ENCODE data around the gene C19orf47.

- TF ChIP-seq, protein P1, sequence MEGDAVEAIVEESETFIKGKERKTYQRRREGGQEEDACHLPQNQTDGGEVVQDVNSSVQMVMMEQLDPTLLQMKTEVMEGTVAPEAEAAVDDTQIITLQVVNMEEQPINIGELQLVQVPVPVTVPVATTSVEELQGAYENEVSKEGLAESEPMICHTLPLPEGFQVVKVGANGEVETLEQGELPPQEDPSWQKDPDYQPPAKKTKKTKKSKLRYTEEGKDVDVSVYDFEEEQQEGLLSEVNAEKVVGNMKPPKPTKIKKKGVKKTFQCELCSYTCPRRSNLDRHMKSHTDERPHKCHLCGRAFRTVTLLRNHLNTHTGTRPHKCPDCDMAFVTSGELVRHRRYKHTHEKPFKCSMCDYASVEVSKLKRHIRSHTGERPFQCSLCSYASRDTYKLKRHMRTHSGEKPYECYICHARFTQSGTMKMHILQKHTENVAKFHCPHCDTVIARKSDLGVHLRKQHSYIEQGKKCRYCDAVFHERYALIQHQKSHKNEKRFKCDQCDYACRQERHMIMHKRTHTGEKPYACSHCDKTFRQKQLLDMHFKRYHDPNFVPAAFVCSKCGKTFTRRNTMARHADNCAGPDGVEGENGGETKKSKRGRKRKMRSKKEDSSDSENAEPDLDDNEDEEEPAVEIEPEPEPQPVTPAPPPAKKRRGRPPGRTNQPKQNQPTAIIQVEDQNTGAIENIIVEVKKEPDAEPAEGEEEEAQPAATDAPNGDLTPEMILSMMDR (IDR thresholded peaks at IDR 0.05; ENCODE audit: poor library complexity, severe bottlenecking): no peak
- TF ChIP-seq, protein P2, sequence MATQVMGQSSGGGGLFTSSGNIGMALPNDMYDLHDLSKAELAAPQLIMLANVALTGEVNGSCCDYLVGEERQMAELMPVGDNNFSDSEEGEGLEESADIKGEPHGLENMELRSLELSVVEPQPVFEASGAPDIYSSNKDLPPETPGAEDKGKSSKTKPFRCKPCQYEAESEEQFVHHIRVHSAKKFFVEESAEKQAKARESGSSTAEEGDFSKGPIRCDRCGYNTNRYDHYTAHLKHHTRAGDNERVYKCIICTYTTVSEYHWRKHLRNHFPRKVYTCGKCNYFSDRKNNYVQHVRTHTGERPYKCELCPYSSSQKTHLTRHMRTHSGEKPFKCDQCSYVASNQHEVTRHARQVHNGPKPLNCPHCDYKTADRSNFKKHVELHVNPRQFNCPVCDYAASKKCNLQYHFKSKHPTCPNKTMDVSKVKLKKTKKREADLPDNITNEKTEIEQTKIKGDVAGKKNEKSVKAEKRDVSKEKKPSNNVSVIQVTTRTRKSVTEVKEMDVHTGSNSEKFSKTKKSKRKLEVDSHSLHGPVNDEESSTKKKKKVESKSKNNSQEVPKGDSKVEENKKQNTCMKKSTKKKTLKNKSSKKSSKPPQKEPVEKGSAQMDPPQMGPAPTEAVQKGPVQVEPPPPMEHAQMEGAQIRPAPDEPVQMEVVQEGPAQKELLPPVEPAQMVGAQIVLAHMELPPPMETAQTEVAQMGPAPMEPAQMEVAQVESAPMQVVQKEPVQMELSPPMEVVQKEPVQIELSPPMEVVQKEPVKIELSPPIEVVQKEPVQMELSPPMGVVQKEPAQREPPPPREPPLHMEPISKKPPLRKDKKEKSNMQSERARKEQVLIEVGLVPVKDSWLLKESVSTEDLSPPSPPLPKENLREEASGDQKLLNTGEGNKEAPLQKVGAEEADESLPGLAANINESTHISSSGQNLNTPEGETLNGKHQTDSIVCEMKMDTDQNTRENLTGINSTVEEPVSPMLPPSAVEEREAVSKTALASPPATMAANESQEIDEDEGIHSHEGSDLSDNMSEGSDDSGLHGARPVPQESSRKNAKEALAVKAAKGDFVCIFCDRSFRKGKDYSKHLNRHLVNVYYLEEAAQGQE (IDR thresholded peaks at IDR 0.05; ENCODE audit: borderline replicate concordance): no peak
- TF ChIP-seq RAD21 (conservative IDR thresholded peaks at IDR 0.05): no peak
- TF ChIP-seq POLR2AphosphoS5 (IDR thresholded peaks at IDR 0.05): no peak
Observed at GRCh38 chr19:40380199-40381037, 32.2 kb upstream of the C19orf47 start.

Data from neural cell (in vitro differentiated cells).